GM19351 (cell line): Measurements from ENCODE around the gene CD33.

Source experiments
- ATAC-seq: cut with Tn5 transposase; IDR thresholded peaks from one replicate; pipeline ENCODE4 v1.9.1; 2021; ENCODE audit warnings: mild to moderate bottlenecking, moderate library complexity; ENCODE audit not compliant: unreplicated experiment

CD33 gene

DNA sequence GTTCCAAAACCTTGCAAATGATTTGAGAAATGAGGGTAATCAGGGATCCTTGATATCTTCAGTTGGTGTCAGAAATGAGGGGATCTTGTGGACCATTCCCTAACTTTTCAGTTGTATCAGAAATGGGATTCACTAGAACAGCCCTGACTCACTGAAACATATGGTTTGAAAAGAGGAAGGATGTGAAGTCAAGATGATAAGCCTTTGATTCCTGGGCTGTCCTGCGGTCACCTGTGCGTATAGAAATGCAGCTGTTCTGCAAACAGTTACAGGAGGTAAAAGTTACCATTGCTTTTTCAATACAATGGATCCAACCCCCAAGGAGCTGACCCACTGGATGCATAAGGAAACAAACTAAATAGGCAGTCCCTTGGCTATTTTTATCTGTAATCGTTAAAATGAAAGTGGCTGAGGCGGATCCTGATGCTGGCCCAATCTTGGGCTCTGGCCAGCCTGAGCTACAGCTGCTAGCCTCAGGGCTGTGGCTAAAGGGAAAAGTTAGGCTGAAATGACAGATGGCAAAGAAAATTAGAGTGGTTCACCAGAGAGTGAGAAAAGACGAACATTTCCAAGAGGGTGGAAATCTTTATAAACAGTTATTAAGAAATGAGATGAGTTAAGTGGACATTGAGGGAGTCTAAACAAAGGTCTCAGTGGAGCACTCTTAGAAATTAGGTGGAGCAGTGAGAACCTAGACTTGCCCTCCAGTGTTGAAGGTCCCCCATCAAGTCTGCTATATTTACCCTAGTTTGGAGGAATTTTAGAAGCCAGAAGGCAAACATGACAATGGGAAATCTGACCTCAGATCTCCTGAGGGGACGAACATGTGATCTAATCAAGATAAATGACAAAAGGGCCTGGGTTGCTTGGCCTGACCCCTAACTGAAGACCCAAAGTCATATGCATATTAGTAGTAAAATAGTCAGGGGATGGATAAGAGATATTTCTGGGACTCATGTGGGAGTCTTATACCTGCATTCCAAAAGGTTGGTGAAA, 33.6 kb downstream of the CD33 start:
- ATAC-seq = no peak

DNA sequence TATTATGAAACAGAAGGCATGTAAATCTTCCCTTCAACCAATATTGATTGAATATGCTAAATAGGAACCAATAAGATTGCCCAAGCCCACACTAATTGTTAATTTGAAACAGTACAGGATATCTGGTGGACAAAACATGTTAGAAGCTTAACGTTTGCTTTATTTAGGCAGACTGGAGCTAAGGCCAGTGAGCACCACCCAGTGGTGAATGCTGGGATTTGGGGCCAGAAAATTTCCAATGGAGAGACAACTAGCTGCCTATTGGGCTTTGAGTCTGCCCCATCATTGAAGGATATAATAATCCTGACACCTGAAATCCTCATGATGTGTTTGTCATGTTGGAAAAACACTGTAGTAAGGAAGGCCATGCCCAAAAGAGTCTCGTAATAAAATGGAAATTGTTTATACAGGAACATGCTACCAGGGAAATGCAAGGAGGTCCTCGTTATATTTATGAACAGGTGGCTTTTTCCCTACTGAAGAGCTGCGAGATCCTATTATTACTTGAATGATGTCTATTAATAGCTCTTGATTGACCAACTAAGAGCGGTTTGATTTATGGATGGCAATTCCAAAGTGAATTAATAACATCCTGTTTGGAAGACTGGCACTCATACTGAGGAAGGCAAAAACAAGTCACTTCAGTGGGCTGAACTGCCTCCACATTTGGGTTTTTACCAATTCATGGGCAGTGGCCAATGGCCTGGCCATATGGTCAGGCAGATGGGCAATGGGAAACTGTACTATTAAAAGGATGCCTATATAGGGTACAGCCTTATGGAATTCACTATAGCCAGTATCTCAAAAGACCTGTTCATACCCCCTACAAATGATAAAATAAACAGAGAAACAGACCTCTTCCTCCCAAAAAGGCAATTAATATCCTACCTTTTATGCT, 34.7 kb downstream of the CD33 start:
- ATAC-seq = no peak

DNA sequence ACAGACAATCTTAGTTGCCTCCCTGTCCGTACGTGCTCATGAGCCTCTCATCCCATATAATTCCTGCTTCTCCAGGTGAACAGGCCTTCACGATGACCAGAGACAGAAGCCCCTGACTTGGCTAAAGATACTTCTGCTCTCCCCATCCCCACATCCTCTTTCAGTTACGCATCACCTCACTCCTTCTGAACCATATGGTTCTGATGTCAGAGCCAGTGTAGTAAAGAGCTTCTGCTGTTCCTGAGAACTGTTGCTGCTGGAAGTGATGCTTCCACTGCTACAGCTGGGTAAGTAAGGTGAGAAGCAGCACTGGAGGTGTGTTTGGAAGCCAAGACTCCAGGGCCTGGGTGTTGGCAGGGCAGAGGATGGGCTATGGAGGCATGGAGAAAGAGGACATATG, 38.9 kb downstream of the CD33 start:
- ATAC-seq = no peak

DNA sequence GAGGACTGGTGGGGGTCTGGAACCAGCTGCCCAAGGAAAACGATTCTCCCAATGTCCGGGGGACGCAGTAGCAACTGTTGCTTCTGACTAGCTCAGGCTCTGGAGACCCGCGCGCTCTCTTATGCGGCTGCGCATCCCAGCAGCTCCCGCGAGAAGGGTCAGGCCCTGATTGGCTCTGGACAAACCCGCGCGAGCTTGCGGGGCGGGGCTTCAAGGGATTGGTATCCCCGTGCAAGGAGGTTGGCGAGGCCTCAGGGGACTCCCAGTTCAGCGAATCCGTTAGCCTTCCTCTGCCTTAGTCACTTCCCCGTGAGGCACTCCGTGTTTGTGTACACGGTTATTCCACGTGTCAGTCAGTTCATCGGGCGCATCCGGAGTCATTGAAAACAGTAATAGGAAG, 46.2 kb downstream of the CD33 start:
- no peak for ATAC-seq

DNA sequence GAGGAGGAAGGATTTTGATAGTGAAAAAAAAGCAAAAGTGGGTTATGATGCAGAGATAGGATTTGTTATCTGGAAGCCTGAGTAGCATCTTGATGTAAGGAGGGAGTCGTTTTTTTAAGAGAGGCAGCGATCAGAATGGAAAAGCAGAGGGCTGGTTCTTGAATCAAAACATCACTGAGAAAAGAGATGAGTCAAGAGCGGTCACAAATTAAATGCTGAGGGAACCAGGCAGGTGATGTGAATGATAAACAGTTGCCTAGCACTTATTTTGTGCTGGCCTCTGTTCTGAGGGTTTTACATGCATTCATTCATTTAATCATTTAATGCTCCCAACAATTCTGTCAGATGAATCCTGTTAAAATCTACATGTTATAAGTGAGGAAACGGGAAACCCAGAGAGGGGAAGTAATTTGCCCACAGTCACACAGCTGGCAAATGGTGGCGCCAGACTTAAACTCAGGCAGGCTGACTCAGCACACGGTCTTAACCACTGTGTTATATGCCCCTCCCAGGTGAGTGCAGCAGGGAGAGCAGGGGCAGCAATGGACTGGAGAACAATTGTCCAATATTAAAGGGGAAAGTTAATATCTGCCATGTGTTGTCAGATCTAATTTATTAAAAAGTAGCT, 47.4 kb downstream of the CD33 start:
- ATAC-seq = no peak

DNA sequence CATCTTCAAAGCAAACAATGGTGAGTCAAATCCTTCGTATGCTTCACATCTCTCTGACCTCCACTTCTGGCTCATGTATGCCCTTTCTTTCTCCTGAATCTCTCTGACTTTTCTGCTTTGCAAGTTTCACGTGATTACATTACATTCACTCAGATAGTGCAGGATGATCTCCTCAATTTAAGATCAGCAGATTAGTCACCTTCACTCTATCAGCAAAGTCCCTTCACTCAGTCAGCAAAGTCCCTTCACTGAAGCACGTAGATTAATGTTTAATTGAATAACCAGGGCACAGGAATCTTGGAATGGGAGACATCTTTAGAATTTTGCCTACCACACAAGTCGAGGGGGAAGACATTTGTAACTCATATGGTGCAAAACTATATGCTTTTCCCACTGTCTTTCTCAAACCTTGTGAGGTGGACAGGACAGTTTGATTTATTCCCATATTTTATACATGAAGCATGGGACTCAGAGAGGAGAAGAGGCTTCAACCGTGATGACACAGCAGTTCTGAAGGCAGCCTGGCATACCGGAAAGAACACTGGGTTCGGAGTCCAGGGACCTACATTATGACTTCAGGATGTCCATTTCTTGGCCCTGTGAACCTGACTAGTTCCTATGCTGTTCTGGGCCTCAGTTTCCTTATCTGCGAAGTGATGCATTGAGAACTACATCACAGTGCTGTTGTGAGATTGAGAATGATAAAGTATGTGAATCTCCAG, 49.3 kb downstream of the CD33 start:
- no peak for ATAC-seq

DNA sequence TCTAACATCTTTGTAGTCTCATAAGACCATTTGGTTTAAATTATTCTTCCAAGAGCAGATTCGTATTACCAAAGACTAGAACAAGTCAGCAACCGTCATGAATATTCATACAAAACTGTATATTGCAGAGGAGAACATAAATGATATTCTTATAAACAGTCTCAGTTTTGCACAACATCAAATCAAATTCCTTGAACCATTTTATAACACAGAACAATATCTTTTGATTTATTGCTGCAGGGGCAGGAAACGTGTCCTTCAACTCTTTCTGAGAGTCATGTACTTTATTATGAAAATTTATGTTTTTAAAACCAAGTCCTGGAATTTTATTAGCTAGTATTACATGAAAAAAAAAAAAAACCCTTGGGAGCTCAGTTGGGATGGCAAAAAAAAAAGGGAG, 52.2 kb downstream of the CD33 start:
- no peak for ATAC-seq

DNA sequence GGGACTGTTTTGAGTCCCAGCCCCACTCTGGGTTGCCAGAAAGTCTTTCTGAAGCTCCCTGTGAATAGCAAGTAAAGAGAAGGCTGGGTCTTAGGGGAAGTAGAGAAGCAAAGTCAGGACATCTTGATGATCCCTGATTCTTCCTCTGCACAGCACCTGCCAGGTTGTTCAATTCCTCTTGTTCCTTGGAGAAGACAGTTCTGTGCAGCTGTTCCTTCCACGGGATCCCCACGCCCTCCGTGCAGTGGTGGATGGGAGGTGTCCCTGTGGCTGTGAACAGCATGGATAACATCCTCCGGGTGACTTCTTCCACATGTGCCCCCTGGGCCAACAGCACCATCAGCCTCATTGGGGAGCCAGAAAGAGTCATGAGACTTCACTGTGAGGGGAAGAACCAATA, 57.5 kb downstream of the CD33 start:
- no peak for ATAC-seq

DNA sequence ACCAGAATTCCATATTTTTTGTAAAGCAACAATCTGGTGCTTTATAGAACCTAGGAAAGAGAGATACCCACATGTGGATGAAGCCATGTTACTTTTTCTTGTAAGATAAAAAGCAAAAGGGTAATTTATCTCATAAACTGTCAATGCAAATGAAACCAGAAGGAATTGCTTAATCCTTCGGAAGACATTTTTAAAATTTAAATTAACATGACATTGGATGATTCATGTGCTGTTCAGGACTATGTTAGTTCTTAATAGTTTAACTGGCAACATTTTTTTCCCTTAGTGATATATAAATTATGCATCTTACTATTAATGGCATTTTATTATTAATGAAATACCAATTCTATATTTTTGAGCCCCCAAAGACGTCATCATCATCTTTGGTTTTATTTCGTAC, 60.8 kb downstream of the CD33 start:
- no peak for ATAC-seq
